Breast epithelium (tissue), 4 donors: ENCODE measurements around the gene DNAJC27. TPM values are rescaled to one million over a fixed set of nuclear protein-coding genes. Genes with fewer than 3 reads are reported as not detected.

ENCODE experiments used
- DNase-seq, 2 donors: peaks; one replicate each; pipeline ENCODE4 v3.0.0-alpha.2; 2019; ENCODE audit warnings: low spot score in 2 of 2
- H3K27ac ChIP-seq, 2 donors: fragments of 200-600 bp; sonication (generic) in 1 of 2; one replicate each; pipeline ENCODE4 v1.5.1; 2016 to 2019; ENCODE audit warnings: mild to moderate bottlenecking in 1 of 2
- H3K27me3 ChIP-seq, 2 donors: fragments of 200-600 bp; sonication (generic) in 1 of 2; one replicate each; pipeline versions ENCODE4 v1.5.1 to v1.6.0; 2017 to 2019; ENCODE audit warnings: control low read depth in 1 of 2, mild to moderate bottlenecking in 1 of 2
- H3K36me3 ChIP-seq: fragments of 200-600 bp; one replicate; pipeline ENCODE4 v1.5.1; 2019
- H3K4me1 ChIP-seq, 2 donors: fragments of 200-600 bp; sonication (generic); one replicate each; pipeline ENCODE4 v1.5.1; 2016 to 2019; ENCODE audit warnings: control low read depth in 1 of 2
- H3K4me3 ChIP-seq, 3 donors: fragments of 200-600 bp; sonication (generic); 1 replicate in 2 of 3; 2 replicates in 1 of 3; pipeline ENCODE4 v1.5.1; 2016 to 2019; ENCODE audit warnings: mild to moderate bottlenecking in 3 of 3, moderate library complexity in 2 of 3
- H3K9me3 ChIP-seq, 2 donors: fragments of 200-600 bp; sonication (generic) in 1 of 2; one replicate each; pipeline ENCODE4 v1.5.1; 2016 to 2019; ENCODE audit warnings: control low read depth in 1 of 2
- POLR2A ChIP-seq: fragments of 450-650 bp; IDR thresholded peaks from one replicate; pipeline ENCODE4 v1.6.1; 2016; ENCODE audit warnings: antibody characterized with exemption, mild to moderate bottlenecking, moderate library complexity
- POLR2AphosphoS5 ChIP-seq, 3 donors: sonication (generic); formaldehyde crosslinking; IDR thresholded peaks; one replicate each; pipeline ENCODE4 v1.6.1; 2017; ENCODE audit warnings: antibody characterized with exemption in 3 of 3
- intact Hi-C: fragments of 100-400 bp; cut with DNase I; formaldehyde crosslinking; loops from one replicate; pipeline ENCODE4 v1.15.1; 2023; ENCODE audit warnings: low total_unique reads
- total RNA-seq, 3 donors: library from RNA; depleted of rRNA; stranded (reverse); fragments of >200 nt; gene quantifications; one replicate each; pipeline ENCODE4 v1.1.0, GENCODE V29; 2016
- TF ChIP-seq, protein P1 (sequence below), 3 donors: fragments of 450-650 bp; IDR thresholded peaks; one replicate each; pipeline ENCODE4 v1.5.1; 2016 to 2017; ENCODE audit warnings: antibody characterized with exemption in 3 of 3, mild to moderate bottlenecking in 3 of 3, moderate library complexity in 3 of 3

Gene DNAJC27
- total RNA-seq, 3 donors from 2014 or later: 5.1 to 12.6 (median 10.8) TPM

GRCh38 chr2:24950102-24950501 is 21.7 kb downstream of the DNAJC27 start:
- TF ChIP-seq POLR2A (no peak), POLR2AphosphoS5 (IDR thresholded peaks at IDR 0.05) (no peak)
- TF ChIP-seq, protein P1, sequence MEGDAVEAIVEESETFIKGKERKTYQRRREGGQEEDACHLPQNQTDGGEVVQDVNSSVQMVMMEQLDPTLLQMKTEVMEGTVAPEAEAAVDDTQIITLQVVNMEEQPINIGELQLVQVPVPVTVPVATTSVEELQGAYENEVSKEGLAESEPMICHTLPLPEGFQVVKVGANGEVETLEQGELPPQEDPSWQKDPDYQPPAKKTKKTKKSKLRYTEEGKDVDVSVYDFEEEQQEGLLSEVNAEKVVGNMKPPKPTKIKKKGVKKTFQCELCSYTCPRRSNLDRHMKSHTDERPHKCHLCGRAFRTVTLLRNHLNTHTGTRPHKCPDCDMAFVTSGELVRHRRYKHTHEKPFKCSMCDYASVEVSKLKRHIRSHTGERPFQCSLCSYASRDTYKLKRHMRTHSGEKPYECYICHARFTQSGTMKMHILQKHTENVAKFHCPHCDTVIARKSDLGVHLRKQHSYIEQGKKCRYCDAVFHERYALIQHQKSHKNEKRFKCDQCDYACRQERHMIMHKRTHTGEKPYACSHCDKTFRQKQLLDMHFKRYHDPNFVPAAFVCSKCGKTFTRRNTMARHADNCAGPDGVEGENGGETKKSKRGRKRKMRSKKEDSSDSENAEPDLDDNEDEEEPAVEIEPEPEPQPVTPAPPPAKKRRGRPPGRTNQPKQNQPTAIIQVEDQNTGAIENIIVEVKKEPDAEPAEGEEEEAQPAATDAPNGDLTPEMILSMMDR (IDR thresholded peaks at IDR 0.05): no peak
- no peak for DNase-seq
- H3K4me1 ChIP-seq: no peaks in the 10 kb centered on the region
- peaks cover 1 to 4% of the 10 kb centered on the region in 2 donors for H3K9me3 ChIP-seq
- H3K36me3 ChIP-seq: peaks cover 5% of the 10 kb centered on the region
- no peak overlapping the region for H3K27ac ChIP-seq
- no peak overlapping the region for H3K4me3 ChIP-seq
- no peaks in the 10 kb centered on the region for H3K27me3 ChIP-seq
- intact Hi-C loops: no loop called here

DNA sequence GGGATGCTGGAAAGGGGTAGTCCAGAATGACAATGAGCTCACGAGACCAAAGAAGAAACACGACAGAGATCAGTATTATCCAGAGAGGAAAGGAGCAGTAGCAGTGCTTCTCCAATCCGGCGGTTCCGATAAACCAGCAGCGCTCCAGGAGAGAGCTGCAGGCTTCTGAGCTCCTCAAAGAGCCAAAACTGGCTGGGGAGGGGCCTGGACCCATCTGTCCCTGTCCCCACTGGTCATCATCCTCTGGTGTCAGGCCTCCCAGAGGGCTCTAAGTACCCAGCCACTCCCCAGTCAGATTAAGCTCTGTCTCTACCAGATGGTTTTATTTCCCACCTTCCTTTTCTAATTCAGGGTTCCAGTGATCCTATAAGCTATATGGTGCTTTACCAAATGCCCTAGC is 23.2 kb downstream of the DNAJC27 start:
- no peak for TF ChIP-seq POLR2A
- TF ChIP-seq, protein P1 (IDR thresholded peaks at IDR 0.05): no peak
- TF ChIP-seq POLR2AphosphoS5 (IDR thresholded peaks at IDR 0.05): no peak
- DNase-seq: no peak
- no peaks in the 10 kb centered on the region for H3K4me1 ChIP-seq
- no peak overlapping the region for H3K4me3 ChIP-seq
- H3K36me3 ChIP-seq: peaks cover 5% of the 10 kb centered on the region
- no peaks in the 10 kb centered on the region for H3K9me3 ChIP-seq
- H3K27ac ChIP-seq: no peak overlapping the region
- intact Hi-C loops: no loop called here
- no peaks in the 10 kb centered on the region for H3K27me3 ChIP-seq

DNA sequence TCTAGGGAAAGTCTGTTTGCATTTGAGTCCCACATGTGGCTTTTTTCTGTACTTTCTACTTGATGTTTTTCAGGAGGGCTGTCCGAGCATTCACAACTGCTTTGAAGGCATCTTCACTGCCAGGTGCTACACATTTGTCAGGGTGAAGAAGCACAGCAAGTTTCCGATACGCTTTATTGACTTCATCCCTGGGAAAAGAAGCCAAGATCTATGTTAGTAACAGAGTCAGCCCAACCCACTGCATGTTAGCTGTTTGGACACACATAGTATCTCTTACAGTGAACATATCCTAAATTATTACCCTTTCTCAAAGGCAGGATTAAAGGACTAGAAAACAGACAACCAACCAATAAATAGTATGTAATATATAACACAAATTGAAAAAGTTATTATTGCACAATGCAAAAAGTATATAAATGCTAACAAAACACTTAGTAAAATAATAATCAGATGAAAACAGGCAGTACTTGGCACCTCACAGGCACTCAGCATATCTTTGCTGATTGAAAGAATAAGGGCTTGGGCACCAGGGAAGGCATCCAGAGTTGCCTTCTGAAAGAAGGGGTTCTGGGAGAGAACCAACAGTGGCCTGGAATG is 24.1 kb downstream of the DNAJC27 start:
- Histone ChIP-seq H3K27me3 (no peaks in the 10 kb centered on the region), H3K27ac (no peak overlapping the region), H3K4me1 (no peaks in the 10 kb centered on the region), H3K9me3 (no peaks in the 10 kb centered on the region), H3K36me3 (peaks cover 5% of the 10 kb centered on the region), H3K4me3 (no peak overlapping the region)
- intact Hi-C loops: no loop called here
- TF ChIP-seq, protein P1 (IDR thresholded peaks at IDR 0.05): no peak
- no peak for TF ChIP-seq POLR2AphosphoS5 (IDR thresholded peaks at IDR 0.05)
- no peak for TF ChIP-seq POLR2A
- DNase-seq: no peak

- H3K36me3 ChIP-seq: peaks cover 5% of the 10 kb centered on the region
- no peak for DNase-seq
- intact Hi-C loops: no loop called here
Observed at GRCh38 chr2:24945907-24946306, 25.8 kb downstream of the DNAJC27 start.

DNA sequence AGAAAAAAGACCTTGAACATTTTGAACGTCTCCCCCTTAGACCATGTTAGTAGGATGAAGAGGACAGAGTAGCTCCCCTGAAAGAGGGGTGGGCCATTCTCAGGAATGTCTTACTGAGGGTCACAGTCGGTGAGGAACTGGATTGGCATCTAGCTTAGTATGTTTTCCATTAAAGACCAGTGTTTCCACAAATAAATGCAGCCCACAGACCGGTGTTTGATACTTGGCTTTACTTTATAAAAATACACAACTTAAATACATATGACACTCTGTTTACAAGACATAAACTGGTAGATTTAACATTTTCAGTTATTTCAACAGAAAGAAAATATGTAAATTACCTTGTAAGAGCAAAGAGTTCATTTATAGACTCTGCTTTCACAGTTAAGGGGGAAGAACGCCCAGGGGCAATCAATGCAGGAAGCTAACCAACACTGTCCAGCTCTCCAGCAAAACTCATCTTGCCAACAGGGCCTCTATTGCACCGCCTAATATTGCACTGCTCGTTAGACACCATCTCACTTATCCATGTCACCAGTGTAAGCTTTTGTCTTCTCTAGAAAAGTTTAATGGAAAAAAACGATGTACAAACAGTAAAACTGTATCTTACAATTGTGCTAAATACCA is 28.2 kb downstream of the DNAJC27 start:
- no peak for DNase-seq
- Histone ChIP-seq H3K27ac (no peak overlapping the region), H3K4me3 (no peak overlapping the region), H3K36me3 (peaks cover 5% of the 10 kb centered on the region), H3K9me3 (no peaks in the 10 kb centered on the region), H3K4me1 (no peaks in the 10 kb centered on the region), H3K27me3 (no peaks in the 10 kb centered on the region)
- TF ChIP-seq, protein P1 (IDR thresholded peaks at IDR 0.05): no peak
- no peak for TF ChIP-seq POLR2AphosphoS5 (IDR thresholded peaks at IDR 0.05)
- TF ChIP-seq POLR2A: no peak
- intact Hi-C loops: no loop called here

More at GRCh38 chr2:24945907-24946306, 25.8 kb downstream of the DNAJC27 start:
- no peaks in the 10 kb centered on the region for H3K27me3 ChIP-seq
- H3K4me1 ChIP-seq: no peaks in the 10 kb centered on the region
- H3K27ac ChIP-seq: no peak overlapping the region
- H3K4me3 ChIP-seq: no peak overlapping the region
- TF ChIP-seq POLR2AphosphoS5 (IDR thresholded peaks at IDR 0.05): no peak
- TF ChIP-seq, protein P1 (IDR thresholded peaks at IDR 0.05): no peak
- no peak for TF ChIP-seq POLR2A
- no peaks in the 10 kb centered on the region for H3K9me3 ChIP-seq
